Measurements from ENCODE around the gene WBP11. TPM values are rescaled to one million over a fixed set of nuclear protein-coding genes. Genes with fewer than 3 reads are reported as not detected.

The WBP11 gene
- total and polyA plus RNA-seq, 9 of the 15 experiments (the other 6 are each of a cell fraction or from before 2014, with no cell fraction given), result 7.7 to 60.8 (median 24.6) TPM

DNA sequence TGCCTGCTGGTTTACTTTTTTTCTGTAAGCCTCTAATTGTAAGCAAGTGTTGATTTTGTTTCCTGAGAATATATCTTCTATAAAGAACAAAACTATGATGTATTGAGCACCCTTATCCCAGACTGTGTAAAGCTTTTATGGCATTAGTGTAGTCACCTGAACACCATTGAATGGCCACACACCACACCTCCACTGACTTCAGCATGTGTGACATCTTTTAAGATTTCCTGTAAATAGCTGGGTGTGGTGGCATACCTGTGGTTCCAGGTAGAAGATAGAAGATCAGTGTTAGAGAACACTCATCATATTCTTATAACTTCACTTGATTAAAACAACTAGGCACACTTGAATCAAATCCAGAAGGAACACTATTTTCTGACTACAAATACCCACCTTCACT lies 51.3 kb downstream of the WBP11 start (continued):
- TF ChIP-seq, protein P1, sequence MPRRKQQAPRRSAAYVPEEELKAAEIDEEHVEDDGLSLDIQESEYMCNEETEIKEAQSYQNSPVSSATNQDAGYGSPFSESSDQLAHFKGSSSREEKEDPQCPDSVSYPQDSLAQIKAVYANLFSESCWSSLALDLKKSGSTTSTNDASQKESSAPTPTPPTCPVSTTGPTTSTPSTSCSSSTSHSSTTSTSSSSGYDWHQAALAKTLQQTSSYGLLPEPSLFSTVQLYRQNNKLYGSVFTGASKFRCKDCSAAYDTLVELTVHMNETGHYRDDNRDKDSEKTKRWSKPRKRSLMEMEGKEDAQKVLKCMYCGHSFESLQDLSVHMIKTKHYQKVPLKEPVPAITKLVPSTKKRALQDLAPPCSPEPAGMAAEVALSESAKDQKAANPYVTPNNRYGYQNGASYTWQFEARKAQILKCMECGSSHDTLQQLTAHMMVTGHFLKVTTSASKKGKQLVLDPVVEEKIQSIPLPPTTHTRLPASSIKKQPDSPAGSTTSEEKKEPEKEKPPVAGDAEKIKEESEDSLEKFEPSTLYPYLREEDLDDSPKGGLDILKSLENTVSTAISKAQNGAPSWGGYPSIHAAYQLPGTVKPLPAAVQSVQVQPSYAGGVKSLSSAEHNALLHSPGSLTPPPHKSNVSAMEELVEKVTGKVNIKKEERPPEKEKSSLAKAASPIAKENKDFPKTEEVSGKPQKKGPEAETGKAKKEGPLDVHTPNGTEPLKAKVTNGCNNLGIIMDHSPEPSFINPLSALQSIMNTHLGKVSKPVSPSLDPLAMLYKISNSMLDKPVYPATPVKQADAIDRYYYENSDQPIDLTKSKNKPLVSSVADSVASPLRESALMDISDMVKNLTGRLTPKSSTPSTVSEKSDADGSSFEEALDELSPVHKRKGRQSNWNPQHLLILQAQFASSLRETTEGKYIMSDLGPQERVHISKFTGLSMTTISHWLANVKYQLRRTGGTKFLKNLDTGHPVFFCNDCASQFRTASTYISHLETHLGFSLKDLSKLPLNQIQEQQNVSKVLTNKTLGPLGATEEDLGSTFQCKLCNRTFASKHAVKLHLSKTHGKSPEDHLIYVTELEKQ (CRISPR knock-in tag; IDR thresholded peaks at IDR 0.05), result no peak
- TF ChIP-seq SIX5 (IDR thresholded peaks at IDR 0.05; ENCODE audit: borderline replicate concordance in 1 of 2, insufficient read depth in 1 of 2, low read depth in 1 of 2, low read length in 2 of 2) (no peak), KDM4B (IDR thresholded peaks at IDR 0.05; ENCODE audit: borderline replicate concordance in 2 of 2, low read depth in 1 of 2) (no peak), L3MBTL2 (IDR thresholded peaks at IDR 0.05) (no peak), PTRF (tag; IDR thresholded peaks at IDR 0.05) (no peak), ZNF57 (CRISPR knock-in tag; IDR thresholded peaks at IDR 0.05) (no peak), ZNF175 (CRISPR knock-in tag; IDR thresholded peaks at IDR 0.05; ENCODE audit: low read depth) (no peak), XRCC3 (IDR thresholded peaks at IDR 0.05) (no peak), ZNF239 (CRISPR knock-in tag; IDR thresholded peaks at IDR 0.05) (no peak)
- TF ChIP-seq, protein P2, sequence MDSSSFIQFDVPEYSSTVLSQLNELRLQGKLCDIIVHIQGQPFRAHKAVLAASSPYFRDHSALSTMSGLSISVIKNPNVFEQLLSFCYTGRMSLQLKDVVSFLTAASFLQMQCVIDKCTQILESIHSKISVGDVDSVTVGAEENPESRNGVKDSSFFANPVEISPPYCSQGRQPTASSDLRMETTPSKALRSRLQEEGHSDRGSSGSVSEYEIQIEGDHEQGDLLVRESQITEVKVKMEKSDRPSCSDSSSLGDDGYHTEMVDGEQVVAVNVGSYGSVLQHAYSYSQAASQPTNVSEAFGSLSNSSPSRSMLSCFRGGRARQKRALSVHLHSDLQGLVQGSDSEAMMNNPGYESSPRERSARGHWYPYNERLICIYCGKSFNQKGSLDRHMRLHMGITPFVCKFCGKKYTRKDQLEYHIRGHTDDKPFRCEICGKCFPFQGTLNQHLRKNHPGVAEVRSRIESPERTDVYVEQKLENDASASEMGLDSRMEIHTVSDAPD (CRISPR knock-in tag; IDR thresholded peaks at IDR 0.05), result no peak
- TF ChIP-seq, protein P3, sequence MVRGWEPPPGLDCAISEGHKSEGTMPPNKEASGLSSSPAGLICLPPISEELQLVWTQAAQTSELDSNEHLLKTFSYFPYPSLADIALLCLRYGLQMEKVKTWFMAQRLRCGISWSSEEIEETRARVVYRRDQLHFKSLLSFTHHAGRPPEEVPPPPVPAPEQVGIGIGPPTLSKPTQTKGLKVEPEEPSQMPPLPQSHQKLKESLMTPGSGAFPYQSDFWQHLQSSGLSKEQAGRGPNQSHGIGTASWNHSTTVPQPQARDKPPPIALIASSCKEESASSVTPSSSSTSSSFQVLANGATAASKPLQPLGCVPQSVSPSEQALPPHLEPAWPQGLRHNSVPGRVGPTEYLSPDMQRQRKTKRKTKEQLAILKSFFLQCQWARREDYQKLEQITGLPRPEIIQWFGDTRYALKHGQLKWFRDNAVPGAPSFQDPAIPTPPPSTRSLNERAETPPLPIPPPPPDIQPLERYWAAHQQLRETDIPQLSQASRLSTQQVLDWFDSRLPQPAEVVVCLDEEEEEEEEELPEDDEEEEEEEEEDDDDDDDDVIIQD (CRISPR knock-in tag; IDR thresholded peaks at IDR 0.05), result no peak
- TF ChIP-seq, protein P4, sequence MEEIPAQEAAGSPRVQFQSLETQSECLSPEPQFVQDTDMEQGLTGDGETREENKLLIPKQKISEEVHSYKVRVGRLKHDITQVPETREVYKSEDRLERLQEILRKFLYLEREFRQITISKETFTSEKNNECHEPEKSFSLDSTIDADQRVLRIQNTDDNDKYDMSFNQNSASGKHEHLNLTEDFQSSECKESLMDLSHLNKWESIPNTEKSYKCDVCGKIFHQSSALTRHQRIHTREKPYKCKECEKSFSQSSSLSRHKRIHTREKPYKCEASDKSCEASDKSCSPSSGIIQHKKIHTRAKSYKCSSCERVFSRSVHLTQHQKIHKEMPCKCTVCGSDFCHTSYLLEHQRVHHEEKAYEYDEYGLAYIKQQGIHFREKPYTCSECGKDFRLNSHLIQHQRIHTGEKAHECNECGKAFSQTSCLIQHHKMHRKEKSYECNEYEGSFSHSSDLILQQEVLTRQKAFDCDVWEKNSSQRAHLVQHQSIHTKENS (CRISPR knock-in tag; IDR thresholded peaks at IDR 0.05), result no peak
- TF ChIP-seq, protein P5, sequence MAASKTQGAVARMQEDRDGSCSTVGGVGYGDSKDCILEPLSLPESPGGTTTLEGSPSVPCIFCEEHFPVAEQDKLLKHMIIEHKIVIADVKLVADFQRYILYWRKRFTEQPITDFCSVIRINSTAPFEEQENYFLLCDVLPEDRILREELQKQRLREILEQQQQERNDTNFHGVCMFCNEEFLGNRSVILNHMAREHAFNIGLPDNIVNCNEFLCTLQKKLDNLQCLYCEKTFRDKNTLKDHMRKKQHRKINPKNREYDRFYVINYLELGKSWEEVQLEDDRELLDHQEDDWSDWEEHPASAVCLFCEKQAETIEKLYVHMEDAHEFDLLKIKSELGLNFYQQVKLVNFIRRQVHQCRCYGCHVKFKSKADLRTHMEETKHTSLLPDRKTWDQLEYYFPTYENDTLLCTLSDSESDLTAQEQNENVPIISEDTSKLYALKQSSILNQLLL (CRISPR knock-in tag; IDR thresholded peaks at IDR 0.05; ENCODE audit: borderline replicate concordance), result no peak
